ENCODE measurements around the gene UNC45A. TPM values are rescaled to one million over a fixed set of nuclear protein-coding genes. Genes with fewer than 3 reads are reported as not detected.

Gene UNC45A
- total RNA-seq, 1 donor from 2014 or later = 72.8 TPM

DNA sequence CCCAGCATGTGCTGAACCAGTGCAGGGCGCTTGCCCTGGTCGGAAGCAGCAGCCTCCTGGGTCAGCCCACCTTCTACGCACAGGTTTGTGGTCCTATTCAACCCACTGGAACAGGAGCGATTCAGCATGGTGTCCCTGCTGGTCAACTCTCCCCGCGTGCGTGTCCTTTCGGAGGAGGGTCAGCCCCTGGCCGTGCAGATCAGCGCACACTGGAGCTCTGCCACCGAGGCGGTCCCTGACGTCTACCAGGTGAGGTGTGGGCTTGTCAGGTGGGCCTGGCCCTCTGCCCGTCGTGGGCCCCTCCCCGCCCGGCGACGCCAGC is 23.8 kb upstream of the UNC45A start:
- ATAC-seq (ENCODE audit: low read depth) = no peak
- H3K4me1 Mint-ChIP-seq = peaks cover 9% of the 10 kb centered on the region
- no peak for DNase-seq
- POLR2A ChIA-PET = no interaction called here
- CTCF ChIA-PET = no interaction called here
- no peaks in the 10 kb centered on the region for H3K27me3 Mint-ChIP-seq
- H3K4me3 Mint-ChIP-seq = no peak overlapping the region
- intact Hi-C loops (cut with micrococcal nuclease) = no loop called here
- H3K9me3 Mint-ChIP-seq = no peaks in the 10 kb centered on the region
- H3K36me3 Mint-ChIP-seq (ENCODE audit: low read depth) = peaks cover 90% of the 10 kb centered on the region
- H3K27ac Mint-ChIP-seq = no peak overlapping the region
- TF ChIP-seq, protein P1, sequence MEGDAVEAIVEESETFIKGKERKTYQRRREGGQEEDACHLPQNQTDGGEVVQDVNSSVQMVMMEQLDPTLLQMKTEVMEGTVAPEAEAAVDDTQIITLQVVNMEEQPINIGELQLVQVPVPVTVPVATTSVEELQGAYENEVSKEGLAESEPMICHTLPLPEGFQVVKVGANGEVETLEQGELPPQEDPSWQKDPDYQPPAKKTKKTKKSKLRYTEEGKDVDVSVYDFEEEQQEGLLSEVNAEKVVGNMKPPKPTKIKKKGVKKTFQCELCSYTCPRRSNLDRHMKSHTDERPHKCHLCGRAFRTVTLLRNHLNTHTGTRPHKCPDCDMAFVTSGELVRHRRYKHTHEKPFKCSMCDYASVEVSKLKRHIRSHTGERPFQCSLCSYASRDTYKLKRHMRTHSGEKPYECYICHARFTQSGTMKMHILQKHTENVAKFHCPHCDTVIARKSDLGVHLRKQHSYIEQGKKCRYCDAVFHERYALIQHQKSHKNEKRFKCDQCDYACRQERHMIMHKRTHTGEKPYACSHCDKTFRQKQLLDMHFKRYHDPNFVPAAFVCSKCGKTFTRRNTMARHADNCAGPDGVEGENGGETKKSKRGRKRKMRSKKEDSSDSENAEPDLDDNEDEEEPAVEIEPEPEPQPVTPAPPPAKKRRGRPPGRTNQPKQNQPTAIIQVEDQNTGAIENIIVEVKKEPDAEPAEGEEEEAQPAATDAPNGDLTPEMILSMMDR (IDR thresholded peaks at IDR 0.05) = no peak

GRCh38 chr15:90911906-90912769 is 22.9 kb upstream of the UNC45A start:
- Mint-ChIP-seq H3K27me3 (no peaks in the 10 kb centered on the region), H3K4me1 (peaks cover 10% of the 10 kb centered on the region), H3K36me3 (ENCODE audit: low read depth) (peaks cover 90% of the 10 kb centered on the region), H3K4me3 (no peak overlapping the region), H3K9me3 (no peaks in the 10 kb centered on the region), H3K27ac (no peak overlapping the region)
- ChIA-PET CTCF (no interaction called here), POLR2A (no interaction called here)
- intact Hi-C loops (cut with micrococcal nuclease) = no loop called here
- DNase-seq (no peak), ATAC-seq (ENCODE audit: low read depth) (no peak)
- TF ChIP-seq, protein P1 (IDR thresholded peaks at IDR 0.05) = no peak

DNA sequence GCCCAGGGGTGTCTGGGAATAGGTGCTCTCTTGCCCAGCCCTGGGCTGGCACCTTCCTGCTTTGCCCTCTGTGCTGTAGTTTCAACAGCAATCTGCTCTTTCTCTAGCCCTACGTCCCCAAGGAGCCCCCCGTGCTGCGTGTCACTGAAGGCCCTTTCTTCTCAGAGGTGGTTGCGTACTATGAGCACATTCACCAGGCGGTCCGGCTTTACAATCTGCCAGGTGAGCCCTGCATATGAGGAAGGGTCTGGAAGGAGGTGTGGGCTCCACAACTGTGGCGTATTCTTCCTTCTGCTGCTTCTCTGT is 22.4 kb upstream of the UNC45A start:
- TF ChIP-seq, protein P1 (IDR thresholded peaks at IDR 0.05) = no peak
- peaks cover 90% of the 10 kb centered on the region for H3K36me3 Mint-ChIP-seq (ENCODE audit: low read depth)
- H3K4me3 Mint-ChIP-seq = no peak overlapping the region
- no peaks in the 10 kb centered on the region for H3K27me3 Mint-ChIP-seq
- ChIA-PET CTCF (no interaction called here), POLR2A (no interaction called here)
- peaks cover 10% of the 10 kb centered on the region for H3K4me1 Mint-ChIP-seq
- no peaks in the 10 kb centered on the region for H3K9me3 Mint-ChIP-seq
- H3K27ac Mint-ChIP-seq = no peak overlapping the region
- ATAC-seq (ENCODE audit: low read depth) (no peak), DNase-seq (no peak)
- intact Hi-C loops (cut with micrococcal nuclease) = no loop called here

DNA sequence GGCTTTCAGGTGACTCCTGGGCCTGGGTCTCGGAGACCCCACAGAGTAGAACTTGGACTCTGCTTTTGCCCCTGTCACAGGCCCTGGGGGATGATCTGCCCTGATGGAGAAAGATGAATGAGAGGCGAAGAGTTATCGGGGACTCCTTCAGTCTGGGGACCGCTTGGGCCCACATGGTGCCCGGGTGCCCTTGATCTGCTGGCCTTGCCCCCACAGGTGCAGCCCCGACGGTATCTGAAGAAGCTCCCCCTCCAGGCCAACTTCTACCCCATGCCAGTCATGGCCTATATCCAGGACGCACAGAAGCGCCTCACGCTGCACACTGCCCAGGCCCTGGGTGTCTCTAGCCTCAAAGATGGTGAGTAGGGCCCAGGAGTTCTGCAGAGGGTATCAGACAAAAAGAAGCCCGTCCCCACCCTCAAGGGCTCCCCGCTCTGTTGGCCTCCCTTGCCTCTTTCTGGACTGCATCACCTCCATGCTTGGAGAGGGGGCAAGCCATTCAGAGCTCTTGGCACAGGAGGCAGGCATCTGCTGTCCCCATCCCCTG is 21.6 kb upstream of the UNC45A start:
- CTCF ChIA-PET = interaction anchor here (1.1 kb wide), 1 partner anchor 18 kb away, joined by 3 read pairs; the partner anchor contains the start of gene HDDC3
- TF ChIP-seq, protein P1 (IDR thresholded peaks at IDR 0.05) = no peak
- Mint-ChIP-seq H3K27ac (no peak overlapping the region), H3K36me3 (ENCODE audit: low read depth) (peaks cover 93% of the 10 kb centered on the region), H3K4me3 (no peak overlapping the region), H3K4me1 (peaks cover 10% of the 10 kb centered on the region), H3K27me3 (no peaks in the 10 kb centered on the region), H3K9me3 (no peaks in the 10 kb centered on the region)
- ATAC-seq (ENCODE audit: low read depth) (no peak), DNase-seq (no peak)
- intact Hi-C loops (cut with micrococcal nuclease) = no loop called here
- POLR2A ChIA-PET = interaction anchor here (1.2 kb wide), 2 partner anchors 12 to 18 kb away, joined by 3 to 5 read pairs; no protein-coding TSS in a partner anchor

DNA sequence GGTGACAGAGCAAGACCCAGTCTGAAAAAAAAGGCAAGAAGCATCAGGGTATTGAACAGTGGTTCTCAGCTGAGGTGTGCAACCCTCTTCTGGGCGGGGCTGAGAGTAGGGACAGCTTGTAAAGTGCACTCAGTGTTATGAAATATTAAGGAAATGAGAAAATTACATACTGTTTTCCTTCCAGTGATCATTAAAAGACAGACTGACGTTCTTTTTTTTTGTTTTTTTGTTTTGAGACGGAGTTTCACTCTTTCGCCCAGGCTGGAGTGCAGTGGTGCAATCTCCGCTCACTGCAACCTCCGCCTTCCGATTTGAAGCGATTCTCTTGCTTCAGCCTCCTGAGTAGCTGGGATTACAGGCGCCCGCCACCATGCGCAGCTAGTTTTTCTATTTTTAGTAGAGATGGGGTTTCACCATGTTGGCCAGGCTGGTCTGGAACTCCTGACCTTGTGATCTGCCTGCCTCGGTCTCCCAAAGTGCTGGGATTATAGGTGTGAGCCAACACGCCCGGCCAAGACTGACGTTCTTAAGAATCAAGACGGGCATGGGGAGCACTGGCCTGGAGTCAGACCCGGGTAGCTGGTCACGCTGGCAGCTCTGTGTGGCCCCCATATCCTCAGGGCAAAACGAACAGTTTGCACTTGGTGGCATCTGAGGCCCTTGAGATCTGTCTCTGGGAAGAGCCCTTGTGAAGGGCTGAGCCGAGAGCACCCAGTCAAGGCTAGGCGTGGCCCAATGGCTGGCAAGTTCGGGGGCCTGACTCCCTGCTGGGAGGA is 20.6 kb upstream of the UNC45A start:
- Mint-ChIP-seq H3K4me3 (no peak overlapping the region), H3K27me3 (no peaks in the 10 kb centered on the region), H3K36me3 (ENCODE audit: low read depth) (peaks cover 92% of the 10 kb centered on the region), H3K27ac (no peak overlapping the region), H3K9me3 (no peaks in the 10 kb centered on the region), H3K4me1 (peaks cover 10% of the 10 kb centered on the region)
- TF ChIP-seq, protein P1 (IDR thresholded peaks at IDR 0.05) = no peak
- CTCF ChIA-PET = interaction anchor here (1.1 kb wide), 1 partner anchor 17 kb away, joined by 3 read pairs; the partner anchor contains the start of gene HDDC3
- POLR2A ChIA-PET = interaction anchor here (0.7 to 1.2 kb wide), 3 partner anchors 12 to 17 kb away, joined by 3 to 5 read pairs (median 3); no protein-coding TSS in a partner anchor
- intact Hi-C loops (cut with micrococcal nuclease) = loop anchor here (1.0 kb wide), 1 partner anchor 11 kb away; the partner anchor contains the start of gene MAN2A2
- no peak for ATAC-seq (ENCODE audit: low read depth)
- DNase-seq = no peak

Data from activated B cell treated with CpG ODN at 0.5 μM for 24 hours (primary cell).